ENCODE measurements around the gene ESPNL.
A peak's percentile ranks its signal among the peaks of the same experiment; 100 is the strongest.

Gene ESPNL

DNA sequence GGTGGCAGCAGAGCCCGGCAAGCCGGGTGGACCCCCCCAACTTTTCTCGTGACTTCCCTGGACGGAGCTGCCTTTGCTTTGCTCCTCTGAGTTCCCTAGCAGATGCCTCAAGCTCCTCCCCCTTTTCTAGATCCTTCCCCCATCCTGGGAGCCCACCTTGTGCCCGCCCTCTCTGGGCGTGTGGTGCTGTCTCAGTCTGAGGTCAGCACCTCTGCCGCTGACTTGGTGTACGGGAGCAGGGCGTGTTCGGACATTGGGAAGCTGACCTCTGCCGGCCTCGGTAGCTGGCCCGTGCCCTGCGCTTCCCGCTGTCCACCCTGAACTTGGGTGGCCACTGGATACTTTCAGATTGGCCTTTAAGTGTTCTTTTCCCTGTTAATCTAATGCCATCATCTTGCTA is 19.6 kb upstream of the ESPNL start:
- no peak for DNase-seq

DNA sequence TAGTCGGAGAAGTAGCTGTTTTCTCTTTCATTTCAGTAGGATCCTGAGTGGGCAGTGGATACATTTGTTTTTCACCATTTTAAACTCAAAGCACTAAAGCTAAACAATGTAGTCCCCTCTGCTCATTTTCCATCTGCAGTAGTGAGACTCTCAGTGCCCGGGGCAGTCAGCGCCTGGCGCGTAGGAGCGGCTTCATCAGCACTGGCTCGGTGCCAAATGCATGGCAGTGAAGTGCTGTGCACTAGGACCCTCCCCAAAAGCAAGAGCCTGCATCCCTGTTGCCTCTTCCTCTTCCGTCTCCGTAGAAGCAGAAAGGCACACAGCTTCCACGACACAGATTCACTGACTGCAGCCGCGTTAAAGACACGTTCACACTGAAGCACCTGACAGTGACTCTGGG is 19.0 kb upstream of the ESPNL start:
- no peak for DNase-seq

DNA sequence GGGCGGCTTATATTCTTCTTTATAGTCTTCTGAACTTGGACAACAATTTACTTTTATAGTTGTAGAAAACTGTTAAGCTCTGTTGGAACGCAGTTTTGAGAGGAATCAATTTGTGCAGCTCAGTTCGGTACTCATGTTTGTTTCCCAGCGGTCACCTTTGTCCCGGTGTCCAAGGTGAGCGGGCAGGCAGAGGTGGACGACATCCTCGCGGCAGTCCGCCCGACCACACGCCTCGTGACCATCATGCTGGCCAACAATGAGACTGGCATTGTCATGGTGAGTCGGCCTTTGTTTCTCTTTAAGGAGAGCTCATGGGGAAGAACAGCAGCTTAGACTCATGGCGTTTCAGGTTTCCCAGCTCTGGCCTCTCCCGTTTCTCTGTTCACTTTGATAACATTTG is 18.6 kb upstream of the ESPNL start:
- DNase-seq = no peak

DNA sequence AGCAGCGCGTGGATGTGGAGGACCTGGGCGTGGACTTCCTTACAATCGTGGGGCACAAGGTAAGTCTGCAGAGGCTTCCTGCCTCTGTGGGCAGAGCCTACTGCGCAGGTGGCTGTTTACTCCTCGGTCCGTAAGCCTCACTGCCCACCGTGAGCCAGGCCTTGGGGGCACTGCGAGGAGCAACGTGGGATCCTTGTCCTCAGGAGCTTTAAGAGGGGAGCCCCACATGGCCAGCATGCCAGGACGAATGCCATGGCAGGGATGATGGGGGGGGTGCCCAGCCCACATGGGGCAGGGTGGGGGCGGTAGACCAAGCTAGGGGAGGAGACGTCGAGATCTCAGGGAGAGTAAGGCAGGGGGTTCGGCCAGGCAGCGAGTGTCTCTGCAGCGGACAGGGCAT is 18.0 kb upstream of the ESPNL start:
- no peak for DNase-seq

DNA sequence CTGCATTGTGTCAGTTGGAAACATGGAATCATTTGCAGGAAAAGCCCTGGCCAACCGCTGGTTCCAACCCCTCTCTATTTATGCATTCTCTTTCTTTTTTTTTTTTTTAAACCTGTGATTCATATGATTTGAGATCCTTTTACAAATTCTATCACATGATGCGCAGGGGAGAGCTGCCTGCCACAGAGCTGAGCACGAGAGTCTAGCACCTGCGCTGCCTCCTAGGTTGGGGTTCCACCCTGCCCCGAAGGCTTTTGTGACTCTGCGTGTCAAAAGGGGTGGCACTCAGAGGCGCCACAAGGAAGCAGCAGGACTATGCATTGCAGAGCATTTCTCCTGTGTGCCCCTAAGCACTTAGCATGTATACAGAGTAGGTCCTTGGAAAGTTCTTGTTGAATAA is 17.3 kb upstream of the ESPNL start:
- DNase-seq = no peak

DNA sequence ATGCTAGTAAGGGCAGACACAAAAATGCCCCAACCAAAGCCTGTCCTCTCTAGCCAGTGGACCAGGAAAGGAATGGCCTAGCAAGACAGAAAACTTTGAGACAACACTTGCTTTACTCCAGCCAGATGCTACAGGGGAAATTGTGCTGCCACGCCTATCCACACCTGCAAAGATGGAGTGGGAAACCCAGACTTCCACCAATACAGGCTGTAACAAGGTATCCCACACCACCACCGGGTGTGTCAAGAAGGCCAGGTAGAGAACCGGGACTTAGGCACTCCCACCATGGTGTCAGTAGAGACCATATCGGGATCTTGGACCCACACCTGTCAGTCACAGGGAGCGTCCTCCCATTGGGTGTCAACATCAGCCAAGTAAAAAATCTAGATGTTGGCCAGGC is 16.2 kb upstream of the ESPNL start:
- no peak for DNase-seq

DNA sequence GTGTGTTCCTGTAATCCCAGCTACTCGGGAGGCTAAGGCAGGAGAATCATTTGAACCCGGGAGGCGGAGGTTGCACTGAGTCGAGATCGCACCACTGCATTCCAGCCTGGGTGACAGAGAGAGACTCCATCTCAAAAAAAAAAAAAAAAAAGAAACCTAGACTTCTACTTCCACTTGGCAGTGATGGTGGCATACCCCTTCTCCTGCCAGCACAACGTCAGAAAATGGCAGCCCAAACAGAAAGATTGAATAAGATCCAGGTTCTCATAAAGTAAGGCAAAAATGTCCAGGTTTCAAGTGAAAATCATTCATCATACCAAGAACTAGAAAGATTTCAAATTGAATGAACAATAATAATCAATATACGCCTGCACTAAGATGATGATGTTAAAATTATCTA is 15.4 kb upstream of the ESPNL start:
- no peak for DNase-seq

DNA sequence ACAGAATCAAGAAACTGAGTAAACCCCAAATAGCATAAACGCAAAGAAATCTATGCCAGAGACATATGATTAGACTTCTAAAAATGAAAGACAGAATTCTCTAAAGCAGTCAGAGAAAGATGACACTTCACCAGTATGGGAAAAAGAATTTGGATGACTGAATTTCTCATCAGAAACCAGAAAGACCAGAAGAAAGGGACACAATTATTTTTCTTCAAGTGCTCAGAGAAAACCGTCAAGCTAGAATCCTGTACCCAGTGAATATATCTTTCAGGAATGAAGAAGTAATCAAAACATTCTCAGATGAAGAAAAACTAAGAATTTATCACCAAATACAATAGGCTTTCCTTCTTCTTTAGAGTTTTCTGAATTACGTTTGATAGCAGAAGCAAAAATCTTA is 14.2 kb upstream of the ESPNL start:
- no peak for DNase-seq

DNA sequence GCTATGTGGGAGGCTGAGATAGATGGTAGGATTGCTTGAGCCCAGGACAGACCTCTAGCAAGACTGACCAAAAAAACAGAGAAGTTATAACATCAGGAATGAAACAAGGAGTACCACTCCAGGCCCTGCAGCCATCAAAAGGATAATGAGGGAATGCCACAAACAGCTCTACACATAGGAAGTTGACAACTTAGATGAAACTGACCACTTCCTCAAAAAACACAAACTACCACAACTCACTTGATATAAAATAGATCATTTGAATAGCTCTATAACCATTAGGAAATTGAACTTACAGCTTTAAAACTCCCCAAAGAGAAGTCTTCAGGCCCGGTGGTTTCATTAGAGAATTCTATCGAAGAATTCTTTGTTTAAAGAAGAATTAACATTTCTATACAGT is 12.9 kb upstream of the ESPNL start:
- no peak for DNase-seq

DNA sequence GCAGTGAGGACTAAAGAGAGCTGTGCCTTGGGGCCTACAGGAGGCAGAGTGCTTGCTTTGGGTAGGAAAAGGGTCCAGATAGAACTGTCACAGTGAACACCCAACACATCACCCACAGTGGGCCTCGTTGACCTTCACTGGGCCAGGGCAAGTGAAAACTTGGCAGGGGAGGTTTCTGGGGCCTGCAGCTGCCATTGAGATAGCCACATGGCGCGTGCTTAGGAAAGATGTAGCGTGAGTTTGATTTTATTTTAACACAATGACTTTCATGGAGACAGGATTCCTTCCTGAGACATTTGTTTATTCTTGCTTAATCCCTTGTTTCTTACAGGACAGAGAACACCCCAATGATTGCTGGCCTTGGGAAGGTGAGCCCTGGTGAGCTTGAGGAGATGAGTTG is 9.3 kb upstream of the ESPNL start:
- DNase-seq = no peak

DNA sequence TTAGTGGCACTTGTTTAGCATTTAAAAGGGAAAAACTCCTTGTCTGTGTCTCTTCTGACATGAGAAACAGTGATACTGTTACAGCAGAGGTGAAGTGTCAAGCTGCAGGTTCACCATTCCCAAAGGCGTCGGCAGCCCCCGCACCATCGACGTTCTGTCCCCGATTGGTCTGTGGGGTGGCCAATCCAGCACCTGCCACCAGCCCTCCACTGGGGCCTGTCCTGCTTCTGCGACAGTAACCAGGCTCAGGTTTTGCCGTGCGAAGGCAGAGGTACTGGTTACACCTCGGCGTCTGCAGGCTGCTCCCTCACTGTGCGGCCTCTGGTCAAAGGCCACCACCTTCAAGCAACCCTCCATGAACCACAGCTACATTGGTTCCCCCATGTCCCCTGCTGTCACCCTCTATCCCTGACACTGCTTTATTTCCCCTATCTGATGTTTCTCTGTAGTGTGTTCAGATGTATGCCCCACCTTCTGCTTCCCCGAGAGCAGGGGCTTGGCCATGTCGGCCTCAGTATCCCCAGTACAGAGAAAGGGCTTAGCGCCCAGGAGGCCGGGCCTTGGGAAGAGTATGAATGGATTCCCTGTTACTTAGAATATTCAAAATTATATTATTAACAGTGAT is 8.6 kb upstream of the ESPNL start:
- no peak for DNase-seq

DNA sequence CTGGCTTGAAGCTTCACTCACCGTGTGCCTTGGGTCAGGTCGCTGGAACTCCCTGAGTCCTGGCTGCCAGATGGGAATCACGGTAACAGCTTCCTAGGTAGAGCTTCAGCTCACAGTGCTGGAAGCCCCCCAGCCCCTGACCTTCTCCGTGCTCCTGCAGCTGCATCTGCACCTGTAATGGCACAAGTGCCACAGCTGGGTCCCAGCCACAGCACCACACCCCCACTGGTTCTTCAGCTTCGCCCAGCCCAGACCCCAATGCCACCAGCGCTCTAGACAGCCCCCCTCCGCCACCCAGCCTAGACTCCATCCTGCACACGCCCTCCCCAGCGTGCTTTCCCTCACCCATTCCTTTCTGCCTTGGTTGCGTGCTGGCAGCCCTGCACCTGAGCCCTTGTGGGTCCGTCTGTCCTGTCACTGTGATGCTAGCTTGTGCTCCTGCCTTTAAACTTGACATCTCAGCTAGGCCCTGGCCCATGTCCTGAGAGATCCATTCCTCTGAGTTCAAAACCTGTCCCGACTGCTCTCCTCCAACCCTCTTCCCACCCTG is 7.6 kb upstream of the ESPNL start:
- DNase-seq = no peak

DNA sequence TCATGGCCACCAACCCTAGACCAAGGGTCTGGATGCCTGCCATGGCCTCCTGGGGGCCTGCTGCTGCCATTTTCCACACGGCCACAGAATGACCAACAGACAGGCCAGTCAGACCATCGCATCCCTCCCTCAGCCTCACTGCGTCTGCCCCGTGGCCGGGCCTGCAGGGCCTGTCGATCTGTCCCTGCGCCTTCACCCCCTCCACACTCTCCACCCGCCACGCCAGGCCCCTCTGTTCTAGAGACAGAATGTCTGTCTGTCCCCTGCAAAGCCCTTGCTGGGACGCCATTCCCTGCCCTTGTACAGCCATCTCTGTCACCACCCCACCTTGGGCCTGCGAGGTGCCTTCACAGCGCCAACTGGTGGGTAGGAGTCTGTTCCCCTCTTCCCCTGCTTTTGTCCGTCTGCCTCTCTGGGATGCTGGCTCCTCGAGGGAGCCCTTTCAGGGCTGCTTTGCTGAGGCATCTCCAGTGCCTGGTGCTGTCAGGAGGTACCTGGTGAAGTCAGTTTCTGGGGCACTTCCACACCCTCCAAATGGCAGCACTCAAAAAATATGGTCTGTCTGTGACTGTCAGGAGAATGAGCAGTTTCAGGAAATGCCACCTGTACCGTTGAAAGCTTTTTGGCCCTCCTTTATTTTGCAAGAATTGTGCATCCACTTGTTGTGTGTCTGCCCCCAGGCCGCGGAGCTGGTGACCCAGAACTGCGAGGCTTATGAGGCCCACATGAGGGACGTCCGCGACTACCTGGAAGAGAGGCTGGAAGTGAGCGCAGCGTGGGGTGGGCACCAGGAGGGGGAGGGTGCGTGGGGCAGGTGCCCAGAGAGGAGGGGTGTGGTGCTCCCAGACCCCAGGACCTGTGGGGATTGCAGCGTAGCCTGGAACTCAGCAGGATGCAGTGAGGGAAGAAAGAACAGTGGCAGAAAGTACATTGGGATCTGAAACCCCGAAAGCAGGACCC is 6.7 kb upstream of the ESPNL start:
- DNase-seq = no peak

DNA sequence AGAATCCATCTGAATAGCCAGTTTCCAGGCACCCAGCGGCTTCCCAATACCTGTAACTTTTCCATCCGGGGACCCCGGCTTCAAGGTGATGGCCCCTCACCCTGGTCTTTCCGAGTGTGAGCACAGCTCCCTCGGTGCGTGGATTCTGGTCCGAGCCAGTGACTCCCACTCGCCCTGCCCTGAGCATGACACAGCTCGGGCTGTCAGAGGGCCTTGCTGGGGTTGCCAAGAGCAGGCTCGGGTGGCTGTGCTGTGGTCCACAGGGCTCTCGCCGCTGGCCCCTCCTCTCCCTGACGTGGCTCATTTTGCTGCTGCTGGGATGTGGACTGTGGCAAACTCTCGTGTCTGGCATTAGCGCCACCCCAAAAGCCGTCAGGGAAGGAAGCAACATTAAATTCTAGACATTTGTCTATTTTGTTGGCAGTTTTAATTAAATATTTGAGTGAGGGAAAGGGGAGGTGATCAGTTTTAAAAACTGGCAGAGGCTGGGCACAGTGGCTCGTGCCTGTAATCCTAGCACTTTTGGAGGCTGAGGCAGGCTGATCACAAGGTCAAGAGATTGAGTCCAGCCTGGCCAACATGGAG is 5.6 kb upstream of the ESPNL start:
- no peak for DNase-seq

DNA sequence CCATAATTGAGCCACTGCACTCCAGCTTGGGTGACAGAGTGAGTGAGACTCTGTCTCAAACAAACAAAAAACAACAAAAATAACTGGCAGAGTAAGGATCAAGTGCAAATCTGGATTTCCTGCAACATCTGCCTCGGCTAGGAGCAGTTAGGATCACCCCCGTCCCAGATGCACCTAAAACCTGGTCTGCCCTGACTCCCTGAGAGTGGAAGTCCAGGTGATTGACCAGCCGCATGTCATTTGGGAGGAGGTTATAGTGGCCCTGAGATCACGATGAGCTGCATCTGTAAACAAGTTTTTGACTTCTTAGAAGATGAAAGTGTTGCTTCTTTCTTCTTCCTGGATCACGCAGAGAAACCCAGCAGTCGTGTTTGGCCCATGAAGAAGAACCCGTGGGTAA is 5.0 kb upstream of the ESPNL start:
- no peak for DNase-seq

DNA sequence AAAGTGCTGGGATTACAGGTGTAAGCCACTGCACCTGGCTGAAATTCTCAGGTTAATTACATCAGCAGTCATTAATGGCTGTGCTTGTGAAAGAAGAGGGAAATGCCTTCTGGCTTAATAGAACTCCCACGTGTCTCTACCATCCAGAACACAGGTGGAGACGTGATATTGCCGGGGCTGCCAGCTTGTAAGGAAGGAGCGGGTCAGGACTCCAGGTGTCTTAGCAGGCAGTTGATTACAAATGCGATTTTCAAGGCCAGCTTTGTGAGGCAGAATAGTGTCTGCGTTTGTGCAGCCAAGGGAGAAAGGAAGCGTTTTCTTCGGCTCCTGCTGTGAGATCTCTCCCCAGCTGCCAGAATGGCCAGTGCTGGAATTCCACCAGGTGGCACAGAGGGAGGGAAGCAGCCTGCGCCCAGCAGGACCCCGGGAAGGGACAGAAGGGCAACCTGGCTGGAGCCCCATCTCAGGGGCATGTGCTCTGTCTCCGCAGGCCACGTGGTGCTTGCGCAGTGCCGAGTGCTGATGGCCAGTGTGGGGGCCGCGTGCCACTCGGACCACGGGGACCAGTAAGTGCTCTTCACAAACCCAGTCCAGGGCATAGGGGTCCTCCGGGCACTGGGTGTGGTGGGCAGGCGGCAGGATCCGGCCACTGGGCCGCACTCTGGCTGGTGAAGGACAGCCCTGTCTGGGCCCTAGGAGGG is 3.7 kb upstream of the ESPNL start:
- DNase-seq = no peak

DNA sequence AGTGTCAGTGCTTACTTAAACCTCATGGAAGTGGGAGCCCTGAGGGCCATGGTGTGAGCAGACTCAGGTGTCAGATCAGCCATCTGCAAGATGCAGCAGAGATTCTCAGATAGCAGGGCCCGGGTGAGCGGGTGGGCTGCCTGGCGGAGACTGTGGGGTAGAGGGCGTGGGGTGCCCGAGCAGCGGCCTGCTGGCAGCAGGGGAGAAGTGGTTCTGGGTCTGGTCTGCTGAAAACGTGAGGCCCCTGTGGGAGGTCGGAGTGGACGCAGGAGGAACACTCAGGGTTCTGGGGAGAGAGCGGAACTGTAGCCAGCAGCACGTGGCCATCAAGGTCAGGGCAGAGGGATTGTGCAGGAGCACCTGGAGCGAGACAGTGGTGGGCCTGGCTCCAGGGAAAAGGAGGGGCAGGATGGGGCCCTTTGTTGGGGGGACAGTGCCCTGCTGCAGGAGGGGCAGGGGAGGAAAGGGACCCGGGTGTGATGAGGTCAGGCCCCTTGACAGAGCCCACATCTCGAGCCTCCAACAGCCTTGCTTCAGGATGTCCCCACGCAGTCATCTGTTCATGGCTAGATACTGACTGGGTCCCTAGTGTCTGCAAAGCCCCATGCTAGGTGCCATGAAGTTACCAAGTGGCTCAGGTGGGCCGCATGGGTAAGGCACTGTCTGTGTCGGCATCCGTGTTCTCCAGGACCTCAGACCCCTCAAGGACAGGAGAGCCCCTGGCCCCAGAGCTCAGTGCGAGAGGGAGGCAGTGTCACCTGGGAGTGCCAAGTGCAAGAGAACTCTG is 2.7 kb upstream of the ESPNL start:
- DNase-seq = no peak

DNA sequence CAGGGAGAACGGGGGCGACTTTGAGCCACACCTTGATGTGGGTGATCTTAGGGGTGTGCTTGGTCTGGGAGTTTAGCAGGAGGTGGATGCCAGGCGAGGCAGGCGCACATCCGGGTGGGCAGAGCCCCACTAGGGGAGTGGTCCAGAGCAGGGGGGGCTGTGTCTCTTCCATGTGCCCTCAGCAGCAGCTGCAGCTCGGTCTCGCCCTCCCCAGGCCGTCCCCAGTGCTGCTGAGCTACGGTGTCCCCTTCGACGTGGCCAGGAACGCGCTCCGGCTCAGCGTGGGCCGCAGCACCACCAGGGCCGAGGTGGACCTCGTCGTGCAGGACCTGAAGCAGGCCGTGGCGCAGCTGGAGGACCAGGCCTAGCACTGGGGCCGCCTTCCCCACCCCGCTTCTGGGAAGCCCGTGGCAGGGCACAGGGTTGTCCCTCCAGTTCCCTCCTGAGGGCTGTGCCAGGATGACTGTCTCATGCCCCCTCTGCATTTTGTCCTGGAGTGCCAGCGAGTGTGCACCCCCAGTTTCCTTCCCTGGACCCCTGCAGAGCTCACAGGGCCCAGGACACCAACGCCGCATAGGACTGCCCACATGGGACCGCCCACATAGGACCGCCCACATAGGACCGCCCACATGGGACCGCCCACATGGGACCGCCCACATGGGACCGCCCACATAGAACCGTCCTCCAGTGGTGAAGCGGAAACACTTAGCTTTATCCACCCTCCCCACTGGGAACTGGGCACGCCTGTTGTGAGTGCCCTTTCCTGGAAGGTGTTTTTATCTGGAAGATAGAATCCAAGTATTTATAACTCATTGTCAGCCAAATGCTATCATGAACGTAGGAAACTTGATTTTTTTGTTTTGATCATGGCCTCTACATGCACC is 1.9 kb upstream of the ESPNL start:
- peak; percentile 42 for DNase-seq

DNA sequence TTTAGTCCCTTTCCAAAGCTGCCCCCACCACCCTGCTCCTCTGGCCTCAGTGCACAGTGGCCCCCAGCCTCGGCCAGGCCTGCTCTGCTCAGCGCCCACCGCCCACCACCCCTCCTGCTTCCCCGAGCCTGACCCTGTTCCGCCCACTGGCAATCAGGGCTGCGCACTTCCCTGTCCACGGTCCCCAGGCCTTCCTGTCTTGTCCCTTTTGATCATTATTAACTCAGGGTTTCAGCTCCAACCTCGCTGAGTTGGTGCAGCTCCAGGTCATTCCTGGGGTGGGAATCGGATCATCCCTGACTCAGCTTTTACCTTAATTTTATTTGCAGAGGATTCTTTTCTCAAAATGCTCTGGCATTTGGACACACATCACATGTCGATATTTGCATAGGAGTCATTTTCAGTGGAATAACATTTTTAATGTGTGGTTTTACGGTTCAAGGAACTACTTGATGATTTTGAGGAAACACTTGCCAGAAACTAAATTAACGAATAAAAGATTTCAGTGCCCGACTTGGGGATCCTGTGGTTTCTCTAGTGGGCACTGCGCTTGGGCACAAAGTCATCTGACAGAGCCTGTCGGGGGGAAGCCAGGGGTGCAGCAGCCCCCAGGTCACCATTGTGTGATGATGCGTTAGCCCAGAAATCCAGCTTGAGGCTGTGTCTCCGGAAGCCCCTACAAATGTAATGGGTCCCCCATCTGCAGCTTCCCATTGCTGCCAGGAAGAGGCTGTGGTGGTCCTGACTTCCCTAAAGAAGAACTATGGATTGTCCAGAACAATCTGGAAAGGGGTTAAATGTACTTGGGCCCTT is 1.0 kb upstream of the ESPNL start:
- DNase-seq = no peak

DNA sequence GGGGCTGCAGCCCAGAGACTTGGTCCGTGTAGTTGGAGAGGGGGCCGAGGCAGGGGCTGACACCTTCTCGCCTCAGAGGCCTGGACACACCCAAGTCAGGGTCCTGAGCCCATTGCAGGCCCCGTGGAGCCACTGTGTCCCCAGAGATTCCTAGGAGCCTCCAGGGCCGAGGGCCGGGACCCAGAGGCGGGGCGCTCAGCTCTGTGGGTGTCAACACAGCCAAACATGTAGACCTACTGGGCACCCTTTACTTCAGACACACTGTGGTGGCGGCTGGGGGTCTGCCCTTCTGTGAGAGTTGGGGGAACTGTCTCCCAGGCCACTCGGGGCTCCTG is 459 bp upstream of the ESPNL start:
- DNase-seq = no peak
